CD14-positive monocyte (primary cell): ENCODE measurements around the gene SNX25. TPM values are rescaled to one million over a fixed set of nuclear protein-coding genes. Genes with fewer than 3 reads are reported as not detected.

Experiments used
- DNase-seq, 3 donors: peaks; one replicate each; pipeline ENCODE4 v3.0.0-alpha.2; 2011 to 2022
- H2AFZ ChIP-seq: 2 replicates; pipeline ENCODE4 v1.6.0; 2012; ENCODE audit warnings: mild to moderate bottlenecking, low read depth, low read length, inconsistent platforms; ENCODE audit not compliant: insufficient read depth, poor library complexity, severe bottlenecking
- H3K27ac ChIP-seq, 2 donors: 1 replicate in 1 of 2; 2 replicates in 1 of 2; pipeline ENCODE4 v1.5.1; 2012 to 2013; ENCODE audit warnings: low read length in 2 of 2, control low read depth in 1 of 2, inconsistent platforms in 1 of 2, low read depth in 1 of 2, mild to moderate bottlenecking in 1 of 2
- H3K27me3 ChIP-seq, 2 donors: one replicate each; pipeline versions ENCODE4 v1.6.0 to v1.6.1; 2011 to 2013; ENCODE audit warnings: low read length in 2 of 2; ENCODE audit not compliant: control insufficient read depth in 2 of 2, insufficient read depth in 2 of 2
- H3K36me3 ChIP-seq, 2 donors: replicated peaks in 1 of 2; 1 replicate in 1 of 2; 2 replicates in 1 of 2; pipeline versions ENCODE4 v1.5.1 to v1.6.1; 2012 to 2013; ENCODE audit warnings: low read length in 2 of 2, control low read depth in 1 of 2, inconsistent platforms in 1 of 2, mild to moderate bottlenecking in 1 of 2; ENCODE audit not compliant: insufficient read depth in 2 of 2, control insufficient read depth in 1 of 2
- H3K4me1 ChIP-seq, 2 donors: 1 replicate in 1 of 2; 2 replicates in 1 of 2; pipeline versions ENCODE4 v1.5.1 to v1.6.1; 2012 to 2013; ENCODE audit warnings: low read length in 2 of 2, control low read depth in 1 of 2, inconsistent platforms in 1 of 2, mild to moderate bottlenecking in 1 of 2, moderate library complexity in 1 of 2; ENCODE audit not compliant: insufficient read depth in 2 of 2, control insufficient read depth in 1 of 2
- H3K4me2 ChIP-seq: replicated peaks from 2 replicates; pipeline ENCODE3; 2012; ENCODE audit warnings: low read length, moderate library complexity, mild to moderate bottlenecking; ENCODE audit not compliant: poor library complexity, severe bottlenecking; ENCODE audit errors: extremely low read depth
- H3K4me3 ChIP-seq, 3 experiments: fragments of 200-600 bp in 1 of 3; sonication (generic) in 1 of 3; replicated peaks in 1 of 3; 1 replicate in 2 of 3; 2 replicates in 1 of 3; pipeline ENCODE4 v1.5.1; 2011 to 2013; ENCODE audit warnings: low read length in 3 of 3, mild to moderate bottlenecking in 3 of 3, control low read depth in 2 of 3, low read depth in 2 of 3, inconsistent platforms in 1 of 3, moderate library complexity in 1 of 3
- H3K79me2 ChIP-seq: 2 replicates; pipeline ENCODE4 v1.6.0; 2012; ENCODE audit warnings: mild to moderate bottlenecking, control low read depth, inconsistent platforms, low read length, moderate library complexity; ENCODE audit not compliant: insufficient read depth
- H3K9ac ChIP-seq: 2 replicates; pipeline ENCODE4 v1.6.0; 2017; ENCODE audit warnings: low read length, mild to moderate bottlenecking; ENCODE audit not compliant: insufficient read depth, poor library complexity, severe bottlenecking
- H3K9me3 ChIP-seq, 2 donors: replicated peaks in 1 of 2; 1 replicate in 1 of 2; 2 replicates in 1 of 2; pipeline versions ENCODE4 v1.5.1 to v1.6.1; 2012 to 2013; ENCODE audit warnings: low read length in 2 of 2, control low read depth in 1 of 2; ENCODE audit not compliant: control insufficient read depth in 1 of 2, insufficient read depth in 1 of 2
- H4K20me1 ChIP-seq: 2 replicates; pipeline ENCODE4 v1.6.0; 2012; ENCODE audit warnings: mild to moderate bottlenecking, low read length, control low read depth, moderate library complexity; ENCODE audit not compliant: insufficient read depth
- H3K27ac Mint-ChIP-seq, 7 donors: one replicate each; pipeline ENCODE4 v1.8.0; 2020; ENCODE audit warnings: mild to moderate bottlenecking in 7 of 7, mixed read lengths in 7 of 7, moderate library complexity in 6 of 7, inconsistent platforms in 2 of 7
- H3K27me3 Mint-ChIP-seq, 3 donors: one replicate each; pipeline ENCODE4 v1.8.0; 2021 to 2022; ENCODE audit warnings: low read depth in 3 of 3, mild to moderate bottlenecking in 3 of 3, mixed read lengths in 3 of 3, moderate library complexity in 3 of 3, inconsistent platforms in 1 of 3
- H3K36me3 Mint-ChIP-seq, 2 donors: one replicate each; pipeline ENCODE4 v1.8.0; 2020; ENCODE audit warnings: mixed read lengths in 2 of 2, inconsistent platforms in 1 of 2, mild to moderate bottlenecking in 1 of 2
- H3K4me1 Mint-ChIP-seq: one replicate; pipeline ENCODE4 v1.8.0; 2020; ENCODE audit warnings: mild to moderate bottlenecking, mixed read lengths
- H3K4me3 Mint-ChIP-seq, 2 donors: one replicate each; pipeline ENCODE4 v1.8.0; 2020; ENCODE audit warnings: mild to moderate bottlenecking in 2 of 2, mixed read lengths in 2 of 2, moderate library complexity in 1 of 2
- H3K9me3 Mint-ChIP-seq, 7 donors: one replicate each; pipeline ENCODE4 v1.8.0; 2020 to 2022; ENCODE audit warnings: mixed read lengths in 7 of 7, mild to moderate bottlenecking in 6 of 7, moderate library complexity in 6 of 7, inconsistent platforms in 2 of 7
- CTCF ChIP-seq: fragments of 200-600 bp; IDR thresholded peaks from one replicate; pipeline ENCODE4 v1.8.0; 2022; ENCODE audit warnings: antibody characterized with exemption, mild to moderate bottlenecking
- WGBS: methylation state at CpG from one replicate; pipeline ENCODE4 v1.1.5; 2013; ENCODE audit warnings: missing lambda C conversion rate; ENCODE audit not compliant: insufficient coverage; 5-methylcytosine and 5-hydroxymethylcytosine counted together
- intact Hi-C, 2 donors: fragments of 100-400 bp; cut with micrococcal nuclease; formaldehyde crosslinking; loops; one replicate each; pipeline versions ENCODE4 v1.15.0 to v1.15.1; 2023
- polyA minus RNA-seq: library from RNA; depleted of rRNA, polyadenylated mRNA; stranded (reverse); fragments of >200 nt; gene quantifications from 2 replicates; pipeline ENCODE4 v1.2.3, GENCODE V29; 2012
- polyA plus RNA-seq, 3 donors: library from polyadenylated mRNA; depleted of rRNA in 1 of 3; unstranded in 2 of 3; stranded (reverse) in 1 of 3; fragments of 300-500 nt in 2 of 3; fragments of >200 nt in 1 of 3; fragmentation: Illumina TruSeq in 2 of 3; gene quantifications; 1 replicate in 2 of 3; 2 replicates in 1 of 3; pipeline ENCODE4 v1.2.3, GENCODE V29; 2012 to 2021
- total RNA-seq, 12 experiments: library from RNA in 1 of 12; stranded (reverse) in 1 of 12; fragments of 120-200 nt in 1 of 12; gene quantifications; one replicate each; pipeline ENCODE4 v1.2.4 and lab custom pipeline; 2013 to 2026; ENCODE audit warnings: mixed read lengths in 6 of 12, inconsistent platforms in 1 of 12

SNX25 gene
- total RNA-seq (2013) = 1.5 TPM
- polyA plus RNA-seq (under 1 TPM; 0.31 to 0.40 (median 0.36) TPM), polyA minus RNA-seq (0.28 and 0.48 TPM in 2 replicates), total RNA-seq (lab: John Stamatoyannopoulos, UW) (1.6 to 8.6 (median 3.8) reads per million in 11 experiments)

GRCh38 chr4:185209031-185209851 lies at the start of gene SNX25:
Gene SNX25 (plus strand): TSS chr4:185209598. CDS start chr4:185209827, 229 bp downstream.
- peak; percentile 27 to 30 (median 29) for DNase-seq
- H3K9me3 Mint-ChIP-seq = peaks cover 0 to 14% (median 7%) of the 10 kb centered on the region in 7 donors
- peaks cover 2 to 10% of the 10 kb centered on the region in 2 donors for H3K36me3 Mint-ChIP-seq
- peak within 1 kb of the TSS; percentile 28 to 74 (median 47) for H3K4me3 ChIP-seq
- peak within 1 kb of the TSS in 1 of 7 donors; percentile 90 for H3K27ac Mint-ChIP-seq
- H3K4me2 ChIP-seq = peak within 1 kb of the TSS; percentile 86
- H3K9ac ChIP-seq = peak within 1 kb of the TSS; percentile 53
- H3K36me3 ChIP-seq = no peaks in the 10 kb centered on the region
- H3K4me3 Mint-ChIP-seq = peak within 1 kb of the TSS; percentile 93 to 97
- H3K9me3 ChIP-seq = peaks cover 0 to 13% of the 10 kb centered on the region in 2 donors
- TF ChIP-seq CTCF = no peak
- peaks cover 19 to 29% of the 10 kb centered on the region in 2 donors for H3K4me1 ChIP-seq
- peaks cover 28% of the 10 kb centered on the region for H3K4me1 Mint-ChIP-seq
- H3K27ac ChIP-seq = no peak within 1 kb of the TSS
- WGBS = under 1% methylated on average over 64 of the region's 72 CpGs
- no peaks in the 10 kb centered on the region for H4K20me1 ChIP-seq
- intact Hi-C loops = loop anchor here in 1 of 2 donors (10.0 kb wide), 1 partner anchor 1704 kb away; the partner anchor contains the start of gene ING2
- peaks cover 54 to 65% of the 10 kb centered on the region in 2 donors for H3K27me3 ChIP-seq
- peak within 1 kb of the TSS; percentile 70 for H2AFZ ChIP-seq
- peaks cover 64 to 83% (median 73%) of the 10 kb centered on the region in 3 donors for H3K27me3 Mint-ChIP-seq
- H3K79me2 ChIP-seq = no peaks in the 10 kb centered on the region

GRCh38 chr4:185165605-185166063 lies 43.8 kb upstream of the SNX25 start:
- H3K27ac Mint-ChIP-seq = peak overlapping the region in 1 of 7 donors; percentile 9
- H3K36me3 Mint-ChIP-seq = peaks cover 44 to 51% of the 10 kb centered on the region in 2 donors
- intact Hi-C loops = no loop called here
- H3K4me1 ChIP-seq = peaks cover 0 to 4% of the 10 kb centered on the region in 2 donors
- H2AFZ ChIP-seq = no peak overlapping the region
- WGBS = no CpG with 5 or more reads among the region's 2 CpGs
- H3K9me3 Mint-ChIP-seq = peaks cover 0 to 6% (median 0%) of the 10 kb centered on the region in 7 donors
- peaks cover 3 to 4% (median 3%) of the 10 kb centered on the region in 3 donors for H3K27me3 Mint-ChIP-seq
- H3K27me3 ChIP-seq = no peaks in the 10 kb centered on the region
- no peak for TF ChIP-seq CTCF
- no peak overlapping the region for H3K27ac ChIP-seq
- H3K4me2 ChIP-seq = no peak overlapping the region
- no peak for DNase-seq
- H3K79me2 ChIP-seq = no peaks in the 10 kb centered on the region
- H3K4me1 Mint-ChIP-seq = peaks cover 11% of the 10 kb centered on the region
- H4K20me1 ChIP-seq = no peaks in the 10 kb centered on the region
- H3K4me3 ChIP-seq = no peak overlapping the region
- H3K9me3 ChIP-seq = no peaks in the 10 kb centered on the region
- H3K36me3 ChIP-seq = peaks cover 4 to 29% of the 10 kb centered on the region in 2 donors
- H3K4me3 Mint-ChIP-seq = no peak overlapping the region
- H3K9ac ChIP-seq = no peak overlapping the region
